ENCODE data around the gene WDR70.

GRCh38 chr5:37571985-37572384 lies 192.9 kb downstream of the WDR70 start:
- TF ChIP-seq CTCF (conservative IDR thresholded peaks at IDR 0.05; ENCODE audit: low read length), result no peak
- TF ChIP-seq EZH2phosphoT487 (IDR thresholded peaks at IDR 0.05; ENCODE audit: borderline replicate concordance), result no peak

All from Loucy (cell line).